Liver (tissue), 3 donors: Measurements from ENCODE around the gene CNRIP1.

Experiments
- ATF3 ChIP-seq: IDR thresholded peaks from 2 replicates; pipeline ENCODE4 v1.6.1; 2016; ENCODE audit warnings: antibody characterized with exemption
- CTCF ChIP-seq: fragments of 150-350 bp; IDR thresholded peaks from 2 replicates; pipeline ENCODE4 v1.5.1; 2017; ENCODE audit warnings: improper control_type of control experiment, low read depth, low read length; ENCODE audit not compliant: missing input control
- GABPA ChIP-seq, 2 donors: IDR thresholded peaks in 1 of 2; conservative IDR thresholded peaks in 1 of 2; 2 replicates each; pipeline ENCODE4 v1.6.1; 2016; ENCODE audit warnings: antibody characterized with exemption in 2 of 2, mild to moderate bottlenecking in 1 of 2, moderate library complexity in 1 of 2
- HNF4A ChIP-seq, 2 donors: conservative IDR thresholded peaks; 2 replicates each; pipeline ENCODE4 v1.6.1; 2016; ENCODE audit warnings: antibody characterized with exemption in 2 of 2, mild to moderate bottlenecking in 2 of 2
- JUND ChIP-seq, 2 donors: IDR thresholded peaks; 2 replicates each; pipeline ENCODE4 v1.6.1; 2016; ENCODE audit warnings: antibody characterized with exemption in 2 of 2
- RAD21 ChIP-seq, 2 donors: IDR thresholded peaks; 2 replicates each; pipeline ENCODE4 v1.6.1; 2016; ENCODE audit warnings: antibody characterized with exemption in 2 of 2, mild to moderate bottlenecking in 2 of 2
- REST ChIP-seq: IDR thresholded peaks from 2 replicates; pipeline ENCODE4 v1.6.1; 2016; ENCODE audit warnings: antibody characterized with exemption, mild to moderate bottlenecking
- TAF1 ChIP-seq: conservative IDR thresholded peaks from 2 replicates; pipeline ENCODE4 v1.6.1; 2016; ENCODE audit warnings: antibody characterized with exemption, mild to moderate bottlenecking
- YY1 ChIP-seq: IDR thresholded peaks from 2 replicates; pipeline ENCODE4 v1.6.1; 2016; ENCODE audit warnings: antibody characterized with exemption, mild to moderate bottlenecking
- TF ChIP-seq, protein P1 (sequence below): IDR thresholded peaks from 2 replicates; pipeline ENCODE4 v1.6.1; 2016; ENCODE audit warnings: antibody characterized with exemption
- donor health status: healthy.
- donor health status: healthy.

DNA sequence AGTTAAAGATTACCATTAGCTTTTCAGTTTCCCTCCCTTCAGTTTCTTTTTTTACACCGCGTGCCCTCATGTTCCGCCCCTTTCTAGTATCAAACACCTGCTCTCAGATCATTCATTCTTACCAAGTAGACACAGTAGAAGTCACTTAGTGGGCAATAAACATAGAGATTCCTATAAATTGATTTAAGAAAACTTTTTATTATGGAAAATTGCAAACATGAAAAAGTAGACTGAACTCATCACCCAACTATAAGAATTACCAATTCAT lies 21.2 kb upstream of the CNRIP1 start:
- no peak for TF ChIP-seq YY1
- no peak for TF ChIP-seq CTCF
- TF ChIP-seq, protein P1, sequence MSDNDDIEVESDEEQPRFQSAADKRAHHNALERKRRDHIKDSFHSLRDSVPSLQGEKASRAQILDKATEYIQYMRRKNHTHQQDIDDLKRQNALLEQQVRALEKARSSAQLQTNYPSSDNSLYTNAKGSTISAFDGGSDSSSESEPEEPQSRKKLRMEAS, result no peak
- TF ChIP-seq RAD21 (IDR thresholded peaks at IDR 0.05), result no peak
- no peak for TF ChIP-seq HNF4A (conservative IDR thresholded peaks at IDR 0.05)
- no peak for TF ChIP-seq ATF3
- no peak for TF ChIP-seq TAF1
- no peak for TF ChIP-seq JUND (IDR thresholded peaks at IDR 0.05)
- no peak for TF ChIP-seq REST
- TF ChIP-seq GABPA (IDR thresholded peaks at IDR 0.05 in 1 of 2, conservative IDR thresholded peaks at IDR 0.05 in 1 of 2), result no peak
